GM18909 (cell line): ENCODE measurements around the gene KMT2A.
A peak's percentile ranks its signal among the peaks of the same experiment; 100 is the strongest.
"Not testable (repeated sequence)": the region's sequence is repeated elsewhere in the genome, so short reads cannot be mapped to it uniquely, and the experiment has no call there.

Experiments used
- ATAC-seq: cut with Tn5 transposase; IDR thresholded peaks from one replicate; pipeline ENCODE4 v1.9.1; 2021; ENCODE audit warnings: mild to moderate bottlenecking; ENCODE audit not compliant: unreplicated experiment, poor library complexity

The KMT2A gene

DNA sequence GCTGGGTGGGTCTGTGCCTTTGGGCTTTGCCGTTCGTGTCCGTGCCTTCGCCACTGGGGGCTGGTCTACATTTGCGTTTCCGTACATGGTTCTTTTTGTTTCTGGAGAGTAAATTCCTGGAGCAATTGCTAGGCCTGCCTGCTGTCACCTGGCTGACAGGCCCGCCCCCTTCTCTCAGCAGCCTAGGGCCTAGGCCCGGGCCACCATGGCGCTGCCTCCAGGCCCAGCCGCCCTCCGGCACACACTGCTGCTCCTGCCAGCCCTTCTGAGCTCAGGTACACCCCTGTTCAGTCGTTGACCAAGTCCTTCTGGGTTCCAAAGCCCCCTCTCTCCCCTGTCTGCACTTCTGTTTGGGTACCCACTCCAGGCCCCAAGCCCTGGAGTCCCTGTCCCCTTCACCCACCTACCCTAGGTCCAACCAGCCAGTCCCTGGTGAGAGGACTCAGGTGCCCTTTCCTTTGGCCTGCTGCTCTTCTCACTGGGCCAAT, 95.3 kb downstream of the KMT2A start:
- no peak for ATAC-seq

DNA sequence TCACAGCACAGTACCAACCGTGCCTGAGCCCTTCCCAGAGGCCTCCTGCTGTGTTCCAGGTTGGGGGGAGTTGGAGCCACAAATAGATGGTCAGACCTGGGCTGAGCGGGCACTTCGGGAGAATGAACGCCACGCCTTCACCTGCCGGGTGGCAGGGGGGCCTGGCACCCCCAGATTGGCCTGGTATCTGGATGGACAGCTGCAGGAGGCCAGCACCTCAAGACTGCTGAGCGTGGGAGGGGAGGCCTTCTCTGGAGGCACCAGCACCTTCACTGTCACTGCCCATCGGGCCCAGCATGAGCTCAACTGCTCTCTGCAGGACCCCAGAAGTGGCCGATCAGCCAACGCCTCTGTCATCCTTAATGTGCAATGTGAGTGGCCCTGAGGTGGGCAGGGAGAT, 95.8 kb downstream of the KMT2A start:
- ATAC-seq: no peak

DNA sequence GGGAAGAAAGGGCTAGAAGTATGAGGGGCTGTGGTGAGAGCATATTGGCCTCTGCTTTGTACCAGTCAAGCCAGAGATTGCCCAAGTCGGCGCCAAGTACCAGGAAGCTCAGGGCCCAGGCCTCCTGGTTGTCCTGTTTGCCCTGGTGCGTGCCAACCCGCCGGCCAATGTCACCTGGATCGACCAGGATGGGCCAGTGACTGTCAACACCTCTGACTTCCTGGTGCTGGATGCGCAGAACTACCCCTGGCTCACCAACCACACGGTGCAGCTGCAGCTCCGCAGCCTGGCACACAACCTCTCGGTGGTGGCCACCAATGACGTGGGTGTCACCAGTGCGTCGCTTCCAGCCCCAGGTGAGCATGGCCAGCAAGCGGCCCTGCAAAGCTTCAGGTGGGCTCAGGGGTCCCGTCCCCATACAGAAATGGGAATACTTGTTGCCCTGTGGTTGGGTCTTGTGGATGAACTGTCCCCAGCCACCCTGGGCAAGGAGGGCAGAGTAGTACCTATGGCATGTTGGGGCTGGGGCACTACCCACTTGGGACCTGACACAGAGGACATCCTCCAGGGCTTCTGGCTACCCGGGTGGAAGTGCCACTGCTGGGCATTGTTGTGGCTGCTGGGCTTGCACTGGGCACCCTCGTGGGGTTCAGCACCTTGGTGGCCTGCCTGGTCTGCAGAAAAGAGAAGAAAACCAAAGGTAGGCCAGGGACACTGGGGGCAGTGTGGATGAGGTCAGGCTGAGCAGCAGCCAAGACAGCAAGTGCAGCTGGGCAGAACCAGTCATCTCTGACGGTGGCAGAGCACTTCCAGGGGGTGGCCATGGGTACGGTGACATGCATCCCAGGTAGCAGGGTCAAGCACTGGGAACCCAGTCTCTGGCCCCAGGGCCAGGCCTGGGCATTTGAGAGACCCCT, 96.8 kb downstream of the KMT2A start:
- no peak for ATAC-seq

DNA sequence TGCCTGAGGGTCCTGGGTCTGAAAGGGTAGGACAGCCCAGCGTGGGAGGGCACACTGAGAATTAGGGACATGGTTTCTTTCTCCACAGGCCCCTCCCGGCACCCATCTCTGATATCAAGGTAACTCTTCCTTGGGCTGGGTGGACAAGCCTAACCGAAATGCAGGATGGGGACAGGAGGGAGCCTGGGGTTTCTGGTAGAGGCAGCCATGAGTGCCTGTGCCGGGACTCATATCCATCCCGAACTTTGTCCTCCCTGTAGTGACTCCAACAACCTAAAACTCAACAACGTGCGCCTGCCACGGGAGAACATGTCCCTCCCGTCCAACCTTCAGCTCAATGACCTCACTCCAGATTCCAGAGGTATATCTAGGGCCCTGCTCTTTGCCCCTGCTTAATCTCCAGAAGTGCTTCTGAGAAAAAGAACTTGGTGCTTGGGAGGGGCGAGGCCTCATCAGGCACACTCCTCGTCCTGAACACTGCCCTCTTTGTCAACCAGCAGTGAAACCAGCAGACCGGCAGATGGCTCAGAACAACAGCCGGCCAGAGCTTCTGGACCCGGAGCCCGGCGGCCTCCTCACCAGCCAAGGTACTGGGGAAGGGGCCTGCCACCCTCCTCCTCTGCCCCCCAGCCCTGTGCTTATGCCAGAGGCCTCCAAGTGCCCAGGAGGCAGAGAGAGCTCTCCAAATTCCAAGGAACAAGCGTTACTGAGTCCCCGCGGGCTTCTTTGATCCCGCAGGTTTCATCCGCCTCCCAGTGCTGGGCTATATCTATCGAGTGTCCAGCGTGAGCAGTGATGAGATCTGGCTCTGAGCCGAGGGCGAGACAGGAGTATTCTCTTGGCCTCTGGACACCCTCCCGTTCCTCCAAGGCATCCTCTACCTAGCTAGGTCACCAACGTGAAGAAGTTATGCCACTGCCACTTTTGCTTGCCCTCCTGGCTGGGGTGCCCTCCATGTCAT, 97.8 kb downstream of the KMT2A start:
- ATAC-seq: no peak

DNA sequence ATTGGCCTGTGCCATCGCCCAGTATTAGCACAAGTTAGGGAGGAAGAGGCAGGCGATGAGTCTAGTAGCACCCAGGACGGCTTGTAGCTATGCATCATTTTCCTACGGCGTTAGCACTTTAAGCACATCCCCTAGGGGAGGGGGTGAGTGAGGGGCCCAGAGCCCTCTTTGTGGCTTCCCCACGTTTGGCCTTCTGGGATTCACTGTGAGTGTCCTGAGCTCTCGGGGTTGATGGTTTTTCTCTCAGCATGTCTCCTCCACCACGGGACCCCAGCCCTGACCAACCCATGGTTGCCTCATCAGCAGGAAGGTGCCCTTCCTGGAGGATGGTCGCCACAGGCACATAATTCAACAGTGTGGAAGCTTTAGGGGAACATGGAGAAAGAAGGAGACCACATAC, 99.0 kb downstream of the KMT2A start:
- no peak for ATAC-seq

DNA sequence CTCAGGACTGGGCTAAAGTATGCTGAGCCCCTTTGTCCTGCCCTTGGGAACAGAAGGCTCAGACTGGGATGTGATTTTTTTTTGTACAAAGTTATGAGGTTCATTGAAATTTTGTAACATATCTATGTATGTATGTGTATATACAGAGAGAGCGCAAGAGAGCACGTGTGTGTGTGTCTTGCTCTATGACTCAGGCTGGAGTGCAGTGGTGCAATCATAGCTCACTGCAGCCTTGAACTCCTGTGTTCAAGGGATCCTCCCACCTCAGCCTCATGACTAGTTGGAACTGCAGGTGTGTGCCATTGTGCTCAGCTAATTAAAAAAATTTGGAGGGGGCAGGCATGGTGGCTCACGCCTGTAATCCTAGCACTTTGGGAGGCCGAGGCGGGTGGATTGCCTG, 100.4 kb downstream of the KMT2A start:
- no peak for ATAC-seq

DNA sequence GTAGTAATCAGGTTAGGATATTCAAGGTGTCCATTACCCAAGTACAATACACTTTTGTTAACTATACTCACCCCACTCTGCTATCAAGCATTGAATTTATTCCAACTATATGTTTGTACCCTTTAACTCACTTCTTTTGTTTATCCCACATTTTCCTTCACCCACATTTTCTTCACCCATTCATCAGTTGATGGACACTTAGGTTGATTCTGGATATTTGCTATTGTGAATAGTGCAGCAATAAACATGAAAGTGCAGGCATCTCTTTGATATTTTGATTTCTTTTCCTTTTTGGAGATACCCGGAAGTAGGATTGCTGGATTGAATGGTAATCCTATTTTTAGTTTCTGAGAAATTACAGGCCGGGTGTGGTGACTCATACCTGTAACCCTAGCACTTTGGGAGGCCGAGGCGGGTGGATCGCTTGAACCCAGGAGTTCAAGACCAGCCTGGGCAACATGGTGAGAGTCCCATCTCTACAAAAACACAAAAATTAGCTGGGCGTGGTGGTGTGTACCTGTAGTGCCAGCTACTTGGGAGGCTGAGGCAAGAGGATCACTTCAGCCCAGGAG, 101.2 kb downstream of the KMT2A start:
- ATAC-seq: no peak

DNA sequence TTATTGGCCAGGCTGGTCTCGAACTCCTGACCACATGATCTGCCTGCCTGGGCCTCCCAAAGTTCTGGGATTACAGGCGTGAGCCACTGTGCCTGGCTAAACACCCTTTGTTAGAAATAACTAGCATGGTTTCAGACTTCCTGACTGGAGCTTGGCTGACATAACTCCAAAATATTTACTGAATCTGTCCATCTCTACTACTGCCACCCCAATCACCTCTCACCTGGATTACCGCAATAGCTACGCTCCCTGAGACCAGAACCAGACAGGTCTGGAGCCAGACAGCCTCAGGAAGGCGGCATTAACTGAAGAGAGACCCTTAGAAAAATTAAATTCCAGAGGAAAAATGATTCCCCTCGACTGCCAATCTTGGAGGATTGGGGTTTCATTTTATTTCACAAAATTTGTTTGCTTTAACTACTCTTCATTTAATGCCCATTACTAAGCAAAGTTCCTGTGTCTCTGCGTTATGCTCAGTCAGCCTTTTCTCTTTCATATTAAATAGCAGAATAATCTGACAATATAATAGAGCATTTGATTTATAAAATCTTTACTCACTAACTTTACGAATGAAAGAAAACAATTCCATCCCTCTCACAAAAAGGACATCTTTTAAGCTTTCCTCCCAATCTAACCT, 107.8 kb downstream of the KMT2A start:
- ATAC-seq: no peak

DNA sequence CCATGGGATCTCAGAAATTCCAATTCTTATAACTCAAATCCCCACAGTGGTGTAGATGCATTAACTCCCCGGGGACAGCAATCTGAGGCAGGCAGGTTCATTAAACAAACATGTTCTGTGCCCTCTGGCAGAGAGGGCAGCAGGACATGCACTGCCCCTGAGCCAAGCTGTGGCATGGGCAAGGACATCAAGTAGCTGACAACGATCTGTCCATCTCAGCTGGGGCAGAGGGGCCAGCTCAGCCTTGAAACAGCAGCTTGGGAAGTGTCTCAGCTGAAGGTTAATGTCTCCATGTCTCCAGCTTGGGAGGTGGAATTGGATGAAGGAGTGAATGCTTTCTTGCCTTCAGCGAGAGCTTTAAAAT, 108.3 kb downstream of the KMT2A start:
- ATAC-seq: no peak

DNA sequence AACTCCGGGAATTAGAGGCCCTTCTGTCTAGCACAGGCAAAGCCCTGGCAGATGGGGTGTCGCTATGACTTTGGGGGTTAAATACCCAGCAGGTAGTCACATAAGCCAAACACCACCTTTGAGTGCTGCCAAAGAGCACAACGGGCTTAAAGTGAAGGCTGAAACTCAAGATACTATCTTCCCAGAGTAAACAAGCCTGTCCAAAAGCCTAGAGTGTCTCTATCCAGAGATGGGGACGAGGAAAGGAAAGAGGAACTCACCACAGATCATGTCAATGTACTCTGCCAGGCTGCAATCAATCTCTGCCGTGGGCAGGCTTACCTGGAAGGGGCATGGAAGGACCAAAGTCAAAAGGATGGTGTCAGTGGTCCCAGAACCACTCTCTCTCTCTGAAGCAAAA, 109.2 kb downstream of the KMT2A start:
- ATAC-seq: no peak

DNA sequence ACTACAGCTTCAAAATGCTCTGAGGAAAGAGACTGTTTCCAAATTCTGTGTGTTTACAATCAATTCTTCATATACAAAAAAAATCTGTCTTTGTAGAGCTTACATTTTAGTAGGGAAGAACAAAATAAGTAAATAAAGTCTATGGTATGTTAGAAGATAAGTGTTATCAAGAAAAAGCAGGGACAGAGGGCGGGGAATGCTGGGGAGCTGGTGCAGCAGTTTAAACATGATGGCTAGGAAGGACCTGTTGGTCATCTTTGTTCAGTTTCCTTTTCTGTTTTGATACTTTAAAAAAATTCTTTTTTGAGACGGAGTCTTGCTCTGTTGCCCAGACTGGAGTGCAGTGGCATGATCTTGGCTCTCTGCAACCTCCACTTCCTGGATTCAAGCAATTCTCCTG, 110.8 kb downstream of the KMT2A start:
- ATAC-seq: no peak

DNA sequence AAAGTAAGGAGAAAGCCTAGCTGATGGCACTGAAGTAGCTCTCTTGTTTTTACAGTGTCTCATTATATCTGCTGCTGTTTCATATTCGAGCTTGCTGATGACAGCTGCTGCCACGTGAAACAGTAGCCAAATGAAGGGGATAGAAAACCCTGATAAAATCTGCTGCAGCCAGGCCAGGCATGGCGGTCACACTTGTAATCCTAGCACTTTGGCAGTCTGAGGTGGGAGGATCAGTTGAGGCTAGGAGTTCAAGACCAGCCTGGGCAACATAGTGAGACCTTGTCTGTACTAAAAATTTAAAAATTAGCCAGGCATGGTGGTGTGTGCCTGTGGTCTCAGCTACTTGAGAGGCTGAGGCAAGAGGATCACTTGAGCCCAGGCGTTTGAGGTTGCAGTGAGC, 116.0 kb downstream of the KMT2A start:
- ATAC-seq: no peak

DNA sequence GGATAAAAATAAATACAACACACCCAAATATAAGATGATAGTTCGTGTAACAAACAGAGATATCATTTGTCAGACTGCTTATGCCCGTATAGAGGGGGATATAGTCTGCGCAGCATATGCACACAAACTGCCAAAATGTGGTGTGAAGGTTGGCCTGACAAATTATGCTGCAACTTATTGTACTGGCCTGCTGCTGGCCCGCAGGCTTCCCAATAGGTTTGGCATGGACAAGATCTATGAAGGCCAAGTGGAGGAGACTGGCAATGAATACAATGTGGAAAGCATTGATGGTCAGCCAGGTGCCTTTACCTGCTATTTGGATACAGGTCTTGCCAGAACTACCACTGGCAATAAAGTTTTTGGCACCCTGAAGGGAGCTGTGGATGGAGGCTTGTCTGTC, 124.5 kb downstream of the KMT2A start:
- no peak for ATAC-seq

DNA sequence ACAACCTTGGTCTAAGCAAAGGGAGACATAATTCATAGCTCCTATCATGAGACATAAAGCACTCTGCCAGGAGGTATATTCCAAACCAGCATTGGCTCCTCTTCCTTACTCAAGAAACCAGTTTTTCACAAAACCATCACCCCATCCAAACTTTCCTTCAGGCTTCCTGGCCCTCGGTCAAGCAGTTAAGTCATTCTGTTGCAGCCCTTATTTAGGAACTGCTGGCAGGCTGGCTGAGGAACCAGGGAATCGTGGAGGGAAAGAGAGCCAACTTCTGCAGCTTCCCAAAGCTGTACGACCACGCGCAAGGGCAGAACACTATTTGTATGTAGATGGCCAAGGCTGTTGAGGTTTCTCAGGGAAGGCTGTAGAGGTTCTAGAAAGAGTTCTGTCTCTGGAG, 128.8 kb downstream of the KMT2A start:
- ATAC-seq: no peak

DNA sequence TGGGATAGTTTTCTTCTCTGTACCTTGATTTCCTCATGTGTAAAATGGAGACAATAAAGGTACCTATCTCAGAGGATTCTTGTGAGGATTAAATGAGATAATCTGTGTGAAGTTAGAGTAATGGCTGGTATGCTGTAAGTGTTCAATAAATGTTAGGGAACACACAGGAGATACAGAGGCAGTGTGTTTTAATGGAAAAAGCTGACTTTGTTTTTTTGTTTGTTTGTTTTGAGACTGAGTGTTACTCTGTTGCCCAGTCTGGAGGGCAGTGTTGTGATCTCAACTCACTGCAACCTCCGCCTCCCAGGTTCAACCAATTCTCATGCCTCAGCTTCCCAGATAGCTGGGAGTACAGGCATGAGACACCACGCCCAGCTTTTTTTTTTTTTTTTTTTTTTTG, 133.4 kb downstream of the KMT2A start:
- ATAC-seq: no peak

DNA sequence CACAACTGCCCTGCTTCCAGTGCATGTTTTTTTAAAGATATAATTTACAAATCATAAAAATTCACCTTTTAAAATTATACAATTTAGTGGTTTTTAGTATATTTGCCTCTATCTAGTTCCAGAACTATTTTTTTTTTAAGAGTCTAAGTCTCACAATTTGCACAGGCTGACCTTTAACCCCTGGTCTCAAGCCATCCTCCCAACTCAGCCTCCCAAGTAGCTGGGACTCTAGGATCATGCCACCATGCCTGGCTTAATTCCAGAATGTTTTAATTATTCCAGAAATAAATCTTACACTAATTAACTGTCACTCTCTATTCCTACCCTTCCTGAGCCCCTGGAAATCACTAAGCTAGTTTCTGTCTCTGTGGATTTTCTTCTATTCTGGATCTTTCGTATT, 134.5 kb downstream of the KMT2A start:
- ATAC-seq: no peak

DNA sequence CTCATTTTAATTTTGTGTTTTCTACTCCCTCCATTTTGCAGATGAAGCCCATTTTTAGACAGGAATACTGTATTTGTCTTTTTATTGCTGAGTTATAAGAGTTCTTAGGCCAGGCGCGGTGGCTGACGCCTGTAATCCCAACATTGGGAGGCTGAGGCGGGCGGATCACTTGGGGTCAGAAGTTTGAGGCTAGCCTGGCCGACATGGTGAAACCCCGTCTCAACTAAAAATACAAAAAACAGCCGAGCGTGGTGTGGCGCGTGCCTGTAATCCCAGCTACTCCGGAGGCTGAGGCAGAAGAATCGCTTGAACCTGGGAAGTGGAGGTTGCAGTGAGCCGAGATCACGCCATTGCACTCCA, 135.4 kb downstream of the KMT2A start:
- ATAC-seq: not testable (repeated sequence)

DNA sequence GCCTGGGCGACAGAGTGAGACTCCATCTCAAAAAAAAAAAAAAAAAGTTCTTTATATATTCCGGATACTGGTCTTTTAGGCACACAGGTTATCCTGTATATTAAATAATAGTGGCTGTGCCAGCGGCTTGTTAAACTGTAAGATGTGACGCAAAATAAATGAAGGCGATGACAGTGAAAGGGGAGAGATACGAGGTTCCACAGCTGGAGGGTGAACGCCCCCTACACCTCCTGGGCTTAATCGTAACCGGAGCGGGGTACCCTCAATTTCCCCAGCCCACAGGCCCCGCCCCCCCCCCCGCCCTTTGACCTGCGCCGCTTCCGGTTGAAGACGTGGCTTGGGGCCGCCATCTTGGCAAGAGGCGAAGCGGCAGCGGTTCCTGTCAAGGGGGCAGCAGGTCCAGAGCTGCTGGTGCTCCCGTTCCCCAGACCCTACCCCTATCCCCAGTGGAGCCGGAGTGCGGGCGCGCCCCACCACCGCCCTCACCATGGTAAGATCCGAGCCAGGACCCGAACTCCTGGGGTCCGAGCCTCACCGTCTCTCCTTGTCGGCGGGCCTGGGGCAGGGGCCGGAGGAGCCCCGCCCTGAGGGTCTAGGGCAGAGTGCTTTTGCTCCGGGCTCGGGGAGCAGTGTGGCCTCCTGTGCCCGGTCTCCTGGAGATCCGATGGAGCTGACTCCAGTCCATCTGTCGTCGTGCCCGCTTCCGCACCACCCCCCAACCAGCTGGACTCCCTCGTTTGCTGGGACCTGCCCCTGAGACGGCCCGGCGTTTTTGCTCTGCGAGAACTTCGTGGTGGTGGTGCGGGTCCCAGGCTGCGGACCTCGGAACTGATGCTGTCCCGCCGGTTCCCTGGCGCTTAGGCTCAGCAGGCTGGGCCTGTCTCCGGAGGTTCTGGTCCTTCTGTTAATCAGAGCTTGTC, 136.0 kb downstream of the KMT2A start, which contains the start of gene ARCN1:
ARCN1 (plus strand) TSS at position 349 of the 920 bp plus-strand sequence; CDS start at position 488, 139 bp downstream.
- ATAC-seq: peak; percentile 76

DNA sequence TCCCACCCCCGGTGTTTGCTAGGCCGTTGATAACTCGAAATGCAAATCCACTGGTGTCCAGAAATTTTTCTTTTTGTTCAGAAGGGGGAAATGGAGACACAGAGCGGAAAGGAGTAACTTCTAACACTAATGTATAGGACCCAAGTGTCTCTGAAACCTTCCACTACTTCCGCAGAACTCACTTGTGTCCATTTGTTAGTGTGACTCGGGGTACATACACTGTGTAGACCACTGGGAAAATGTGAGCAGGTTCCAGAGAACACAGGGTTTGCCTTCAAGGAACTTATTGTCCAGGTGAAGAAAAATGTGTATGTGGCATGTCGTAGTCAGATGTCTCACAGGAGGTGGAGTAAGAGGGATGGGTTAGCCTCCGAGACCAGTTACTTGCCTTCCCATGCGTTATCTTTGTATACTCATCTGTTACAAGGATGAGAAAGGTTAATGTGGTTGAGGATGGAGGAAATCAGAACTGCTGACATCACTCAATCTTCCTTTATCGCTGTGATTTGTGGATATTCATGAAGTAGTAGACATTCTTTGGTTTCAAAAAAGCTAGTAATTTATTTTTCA, 136.8 kb downstream of the KMT2A start:
- ATAC-seq: peak; percentile 7
